NCI-H345 treated with DMSO at 0.1 percent for 48 hours (cell line): ENCODE results near the gene LRRC47.

Experiments used
- DNase-seq: peaks from one replicate; lab custom pipeline; 2025; ENCODE audit not compliant: unreplicated experiment; lab: John Stamatoyannopoulos, UW

The LRRC47 gene

GRCh38 chr1:3787349-3787715 is 9.0 kb downstream of the LRRC47 start:
- no peak for DNase-seq

DNA sequence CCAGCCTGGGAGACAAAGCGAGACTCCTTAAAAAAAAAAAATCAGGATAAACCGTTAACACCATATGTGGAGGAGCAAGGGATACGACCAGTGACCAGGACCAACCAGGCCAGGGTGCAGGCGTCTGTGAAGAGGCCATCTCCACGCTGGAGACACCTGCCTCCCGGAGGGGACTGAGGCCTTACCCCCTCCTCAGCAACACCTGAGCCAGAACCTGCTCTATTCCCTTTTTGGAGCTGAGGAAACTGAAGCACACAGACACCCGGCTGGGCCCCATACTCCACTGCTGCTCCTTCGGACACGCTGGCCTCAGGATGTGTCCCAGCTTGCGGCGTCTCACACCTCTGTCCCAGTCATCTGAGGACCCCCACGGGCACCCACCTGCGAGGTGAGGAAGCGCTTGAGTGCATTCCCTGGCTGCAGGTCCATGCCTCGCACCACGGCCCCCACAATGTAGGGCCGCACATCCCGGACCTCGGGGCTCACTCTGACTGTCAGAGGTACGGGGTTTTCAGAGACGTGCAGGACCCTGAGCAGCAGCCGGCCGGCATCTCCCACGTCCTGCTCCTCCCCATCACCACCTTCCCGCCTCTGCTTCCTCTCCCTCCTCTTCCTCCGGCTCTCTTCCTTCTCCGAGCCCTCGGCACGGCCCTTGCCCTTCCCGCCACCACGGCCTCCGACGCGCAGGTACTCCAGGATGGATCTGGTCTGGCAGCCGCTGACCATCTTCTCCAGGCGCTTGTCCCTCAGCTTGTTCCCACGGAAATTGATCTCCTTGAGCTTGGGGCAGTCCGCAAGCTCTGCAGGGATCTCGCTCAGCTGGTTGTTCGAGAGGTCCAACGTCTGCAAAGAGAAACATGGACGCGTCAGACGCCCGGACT is 9.6 kb downstream of the LRRC47 start:
- DNase-seq, result no peak

DNA sequence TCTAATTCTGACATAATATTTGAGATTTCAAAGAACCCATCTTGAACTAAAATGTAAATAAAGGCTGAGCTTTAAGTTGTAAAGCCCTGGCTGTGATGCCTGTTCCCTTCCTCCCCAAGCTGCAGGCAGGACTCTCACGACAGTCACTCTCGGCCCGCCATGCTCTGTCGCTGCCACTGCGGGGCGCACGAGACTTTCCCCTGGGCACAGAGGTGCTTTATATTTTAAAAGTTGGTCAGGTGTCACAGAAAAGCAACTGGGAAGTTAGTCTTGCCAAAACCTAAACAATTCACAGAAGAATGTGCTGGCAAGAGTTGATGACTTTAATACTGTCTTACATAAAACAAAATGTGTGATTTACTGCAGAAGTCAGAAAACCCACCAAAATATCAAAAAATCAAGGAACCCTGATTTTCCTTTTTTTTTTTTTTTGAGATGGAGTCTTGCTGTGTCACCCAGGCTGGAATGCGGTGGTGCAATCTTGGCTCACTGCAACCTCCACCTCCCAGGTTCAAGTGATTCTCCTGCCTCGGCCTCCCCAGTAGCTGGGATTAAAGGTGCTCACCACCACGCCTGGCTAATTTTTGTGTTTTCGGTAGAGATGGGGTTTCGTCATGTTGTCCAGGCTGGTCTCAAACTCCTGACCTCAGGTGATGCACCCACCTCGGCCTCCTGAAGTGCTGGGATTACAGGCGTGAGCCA is 10.7 kb downstream of the LRRC47 start:
- no peak for DNase-seq

DNA sequence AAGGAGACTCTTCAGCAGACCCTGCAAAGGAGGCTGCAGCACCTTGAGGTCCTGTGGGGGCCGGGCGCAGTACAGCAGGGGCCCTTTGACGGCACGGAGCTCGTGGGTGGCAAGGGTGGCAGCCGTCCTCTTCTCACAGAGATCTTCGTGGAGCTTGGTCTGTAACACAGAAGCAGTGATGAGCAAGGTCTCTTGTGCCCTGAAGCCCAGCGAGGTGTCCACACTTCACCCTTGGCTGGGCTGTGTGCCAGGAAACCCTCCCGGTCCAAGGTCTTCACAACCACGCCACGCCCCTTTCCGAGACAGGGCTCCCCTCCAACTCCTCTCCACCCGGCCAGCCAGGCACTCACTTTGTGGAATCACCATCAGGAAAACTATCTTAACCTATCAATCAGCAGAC is 11.3 kb downstream of the LRRC47 start:
- DNase-seq, result no peak

- no peak for DNase-seq
Observed at GRCh38 chr1:3783651-3784474, 12.4 kb downstream of the LRRC47 start.

DNA sequence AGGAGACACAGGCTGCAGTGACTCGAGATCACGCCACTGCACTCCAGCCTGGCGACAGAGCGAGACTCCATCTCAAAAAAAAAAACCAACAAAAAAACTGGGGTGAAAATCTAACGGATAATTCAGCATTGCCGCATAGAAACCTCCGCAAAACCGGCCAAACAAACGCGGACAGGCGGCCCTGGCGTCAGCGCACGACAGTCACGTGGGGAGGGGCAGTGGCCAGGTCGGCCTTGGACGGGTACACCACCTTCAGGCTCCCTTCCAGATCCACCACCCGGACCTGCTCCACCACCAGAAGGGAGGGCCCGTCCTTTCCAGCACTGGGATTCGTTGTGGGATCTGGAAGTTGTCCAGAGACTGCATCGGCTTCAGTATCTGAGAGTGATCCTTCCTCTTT is 15.4 kb downstream of the LRRC47 start:
- DNase-seq, result no peak

DNA sequence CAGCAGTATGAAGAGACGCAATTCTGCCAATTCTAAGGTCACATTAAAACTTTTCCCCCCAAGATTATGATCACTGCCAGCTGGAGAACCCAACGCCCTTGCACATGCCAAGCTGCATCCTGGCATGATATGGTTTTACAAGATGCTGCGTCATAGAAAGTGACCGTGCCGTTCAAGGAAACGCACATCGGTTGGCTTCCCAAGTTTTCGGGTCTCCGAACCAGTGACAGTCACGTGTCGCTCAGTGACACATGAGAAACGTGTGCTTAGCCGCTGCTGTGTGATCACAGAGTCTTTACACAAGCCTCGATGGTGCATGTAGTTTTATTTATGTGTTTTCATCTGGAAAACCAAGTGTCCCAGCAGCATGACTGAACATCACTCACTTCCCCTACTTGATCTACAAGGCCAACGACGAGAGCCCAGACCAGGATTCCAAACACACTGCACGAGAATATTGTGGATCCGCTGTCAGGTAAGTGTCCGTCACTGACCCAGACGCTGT is 16.3 kb downstream of the LRRC47 start:
- no peak for DNase-seq

- no peak for DNase-seq
Observed at GRCh38 chr1:3779265-3779911, 16.9 kb downstream of the LRRC47 start.

GRCh38 chr1:3778590-3779264 is 17.6 kb downstream of the LRRC47 start:
- no peak for DNase-seq

DNA sequence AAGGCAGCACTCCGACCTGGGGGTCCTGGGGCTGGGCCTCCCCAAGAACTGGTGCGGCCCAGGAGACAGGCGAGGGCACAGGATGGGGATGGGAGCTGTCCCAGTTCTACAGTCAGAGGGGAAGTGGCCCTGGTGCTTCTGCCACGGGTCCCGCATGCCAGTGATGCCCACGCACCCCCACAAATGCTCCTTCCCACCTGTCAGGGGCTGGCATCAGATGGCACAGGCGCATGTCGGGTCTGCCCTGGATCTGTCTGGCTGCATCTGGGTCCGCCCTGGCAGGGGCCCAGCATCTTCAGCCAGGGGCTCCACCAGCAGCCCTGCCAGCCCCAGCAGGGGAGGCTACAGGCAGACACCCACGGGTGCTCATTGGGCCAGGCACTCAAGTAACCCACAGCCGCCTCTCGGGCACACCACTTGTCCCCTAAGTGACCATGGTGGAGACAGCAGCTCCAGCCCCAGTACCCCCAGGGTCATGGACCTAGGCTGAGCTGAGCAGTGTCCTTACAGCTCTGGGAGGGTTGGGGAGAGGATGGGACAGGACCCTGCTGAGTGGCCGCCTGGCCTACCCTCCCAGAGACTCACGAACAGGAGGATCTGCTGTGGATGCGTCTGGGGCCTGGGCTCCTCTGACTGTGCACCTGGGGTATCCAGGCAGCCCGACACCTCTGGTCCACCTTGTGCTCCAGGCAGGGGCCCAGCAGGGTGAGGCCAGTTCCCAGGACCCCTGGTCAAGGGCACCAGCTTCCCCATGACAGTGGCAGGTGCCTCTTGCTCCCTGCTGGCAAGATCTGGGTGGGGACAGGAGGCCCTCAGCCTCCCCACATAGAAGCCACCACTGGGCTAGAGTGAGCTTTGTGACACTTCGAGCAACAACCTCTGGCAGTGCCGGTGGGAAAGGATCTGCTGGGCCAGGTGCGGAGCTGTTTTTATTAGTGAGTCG is 18.4 kb downstream of the LRRC47 start:
- no peak for DNase-seq

- no peak for DNase-seq
Observed at GRCh38 chr1:3777078-3777547, 19.2 kb downstream of the LRRC47 start.

GRCh38 chr1:3776231-3776961 is 19.9 kb downstream of the LRRC47 start:
- DNase-seq, result peak; percentile 23

GRCh38 chr1:3775490-3776230 is 20.6 kb downstream of the LRRC47 start:
- DNase-seq, result peak; percentile 69

DNA sequence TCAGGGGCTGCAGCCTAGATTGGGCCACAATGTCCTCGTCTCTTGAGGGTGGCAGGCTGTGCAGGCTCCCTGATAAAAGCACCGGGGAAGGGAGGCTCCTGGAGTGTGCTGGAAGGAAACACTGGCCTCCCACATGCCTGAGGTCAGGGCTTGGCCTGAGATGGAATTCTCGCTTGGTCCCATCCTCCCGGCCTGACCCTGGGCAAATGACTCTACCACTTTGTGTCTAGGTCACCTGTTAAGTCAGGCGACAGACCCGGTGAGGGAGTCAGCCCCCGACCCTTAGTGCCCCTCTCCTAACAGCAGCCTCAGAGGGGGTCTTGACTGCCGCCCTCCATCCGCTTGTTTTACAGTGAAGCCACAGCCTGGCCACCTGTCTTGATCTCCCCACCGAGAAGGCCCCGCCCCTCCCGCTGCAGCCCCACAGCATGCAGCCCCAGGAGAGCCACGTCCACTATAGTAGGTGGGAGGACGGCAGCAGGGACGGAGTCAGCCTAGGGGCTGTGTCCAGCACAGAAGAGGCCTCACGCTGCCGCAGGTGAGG is 21.3 kb downstream of the LRRC47 start:
- no peak for DNase-seq

DNA sequence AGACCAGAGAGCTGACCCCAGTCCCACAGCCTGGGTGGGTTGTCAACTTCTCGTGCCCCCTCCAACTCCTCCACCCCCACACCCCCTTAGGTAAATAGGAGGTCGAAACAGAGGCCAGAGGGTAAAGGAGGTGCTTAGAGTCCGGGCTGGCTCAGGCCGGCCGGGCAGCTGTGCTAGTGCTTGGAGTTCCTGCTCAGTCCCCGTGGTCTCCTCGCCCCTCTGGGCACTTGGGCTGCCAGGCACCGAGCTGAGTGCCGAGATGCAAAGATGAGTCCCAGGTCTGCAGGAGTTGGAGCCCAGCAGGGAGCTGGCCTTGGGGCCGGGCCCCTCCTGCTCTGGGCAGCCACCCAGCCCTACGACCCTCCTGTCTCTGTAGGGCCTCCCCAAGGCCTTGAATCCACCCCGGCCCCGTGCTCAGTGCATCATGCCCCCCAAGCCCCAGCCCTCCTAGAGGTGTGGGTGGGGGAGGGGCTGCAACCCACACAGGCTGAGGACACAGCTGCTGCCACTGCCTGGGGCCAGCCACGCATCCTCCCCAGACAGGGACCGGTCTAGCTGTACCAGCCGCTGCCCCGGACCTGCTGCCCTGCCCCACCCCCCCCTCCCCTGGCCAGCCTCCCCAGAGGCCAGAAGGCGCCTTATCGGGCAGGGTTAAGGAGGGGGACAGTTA is 21.9 kb downstream of the LRRC47 start:
- no peak for DNase-seq

- no peak for DNase-seq
Observed at GRCh38 chr1:3773572-3774275, 22.6 kb downstream of the LRRC47 start.
